Measurements from ENCODE around the gene CHN1. TPM values are rescaled to one million over a fixed set of nuclear protein-coding genes. Genes with fewer than 3 reads are reported as not detected.

Gene CHN1
- total RNA-seq, 1 donor, result 2.3 TPM

DNA sequence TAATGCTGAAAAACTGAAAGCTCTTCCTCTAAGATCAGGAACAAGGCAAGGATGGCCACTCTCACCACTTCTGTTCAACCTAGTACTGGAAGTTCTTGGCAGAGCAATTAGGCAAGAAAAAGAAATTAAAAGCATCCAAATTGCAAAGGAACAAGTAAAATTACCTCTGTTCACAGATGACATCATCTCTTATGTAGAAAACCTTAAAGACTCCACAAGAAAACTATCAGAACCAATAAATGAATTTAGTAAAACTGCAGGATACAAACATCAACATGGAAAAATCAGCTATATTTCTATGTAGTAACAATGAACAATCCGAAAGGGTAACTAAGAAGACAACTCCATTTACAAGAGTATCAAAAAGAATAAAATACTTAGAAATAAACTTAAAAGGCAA lies 112.2 kb downstream of the CHN1 start:
- no peak overlapping the region for H3K4me3 ChIP-seq (ENCODE audit: low read depth, low read length)
- DNase-seq (ENCODE audit: low read depth), result no peak
- TF ChIP-seq CTCF (IDR thresholded peaks at IDR 0.05; ENCODE audit: insufficient read depth, low read length), result no peak

GRCh38 chr2:174892546-174892945 lies 112.6 kb downstream of the CHN1 start:
- no peak for TF ChIP-seq CTCF (IDR thresholded peaks at IDR 0.05; ENCODE audit: insufficient read depth, low read length)
- H3K4me3 ChIP-seq (ENCODE audit: low read depth, low read length), result no peak overlapping the region
- DNase-seq (ENCODE audit: low read depth), result no peak

DNA sequence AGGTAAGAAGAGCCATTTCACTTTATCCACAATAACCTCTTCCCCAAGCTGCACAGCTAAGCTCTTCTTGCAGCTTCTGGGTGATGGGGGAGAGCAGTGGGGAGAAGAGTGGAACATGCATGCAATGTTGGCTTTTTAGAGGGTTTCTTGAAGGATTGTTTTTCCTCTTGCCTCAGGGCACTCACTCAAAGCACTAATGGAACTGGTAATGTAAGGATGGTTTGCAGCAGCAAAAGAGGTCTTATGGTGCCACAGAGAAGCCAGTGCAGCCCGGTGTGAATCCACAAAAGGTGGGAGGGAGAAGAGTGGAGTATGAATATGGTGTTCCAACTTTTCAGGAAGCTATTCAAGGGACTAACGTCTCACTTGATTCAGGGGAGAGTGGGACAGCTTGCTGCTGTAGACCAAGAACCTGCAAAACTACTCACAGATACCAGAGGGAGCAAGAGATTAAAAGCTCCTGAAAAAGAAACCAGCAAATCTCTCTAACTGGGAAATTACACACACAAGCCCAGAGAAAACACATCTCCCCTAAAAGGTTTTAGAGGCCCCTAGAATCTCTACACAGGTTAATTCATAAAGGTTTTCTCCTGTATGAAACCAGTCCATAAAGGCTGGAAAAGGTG lies 116.4 kb downstream of the CHN1 start:
- no peak for TF ChIP-seq CTCF (IDR thresholded peaks at IDR 0.05; ENCODE audit: insufficient read depth, low read length)
- DNase-seq (ENCODE audit: low read depth), result no peak
- H3K4me3 ChIP-seq (ENCODE audit: low read depth, low read length), result no peak overlapping the region

DNA sequence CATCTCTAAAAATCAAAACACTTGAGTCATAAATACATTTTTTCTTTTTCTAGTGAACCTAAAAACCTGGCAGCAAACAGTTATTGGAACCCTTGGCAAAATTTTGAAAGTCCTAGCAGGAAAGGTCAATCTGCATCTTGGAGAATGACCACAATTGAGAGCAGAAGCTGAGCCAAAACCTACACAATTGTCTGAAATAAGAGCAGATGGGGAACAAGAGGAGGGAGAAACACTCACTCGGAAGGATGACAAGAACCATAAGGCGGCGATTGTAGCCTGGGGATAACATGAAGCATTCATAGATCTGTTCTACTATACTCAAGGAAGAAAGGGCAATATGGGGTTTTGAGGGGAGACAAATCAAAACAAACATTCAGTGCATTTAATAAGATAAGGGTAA lies 117.0 kb downstream of the CHN1 start:
- H3K4me3 ChIP-seq (ENCODE audit: low read depth, low read length), result no peak overlapping the region
- TF ChIP-seq CTCF (IDR thresholded peaks at IDR 0.05; ENCODE audit: insufficient read depth, low read length), result no peak
- DNase-seq (ENCODE audit: low read depth), result peak; percentile 70

DNA sequence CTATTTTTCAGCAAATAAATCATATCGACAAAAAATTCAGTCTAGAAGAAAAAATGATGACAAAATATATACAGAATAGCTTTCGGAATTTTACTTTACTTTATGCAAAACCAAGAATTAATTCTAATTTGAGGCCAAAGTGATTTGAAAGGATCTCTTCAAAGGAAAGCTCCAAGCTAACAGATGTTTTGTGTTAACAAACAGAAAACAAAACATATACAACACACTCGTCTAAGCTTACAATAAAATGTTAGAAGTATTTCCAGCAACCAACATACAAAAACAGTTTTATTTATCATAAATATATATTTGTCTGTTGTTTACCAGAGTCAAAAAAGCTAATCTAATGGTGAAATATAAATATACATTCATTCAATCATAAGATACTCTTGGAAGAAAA lies 122.8 kb downstream of the CHN1 start:
- no peak for DNase-seq (ENCODE audit: low read depth)
- no peak overlapping the region for H3K4me3 ChIP-seq (ENCODE audit: low read depth, low read length)
- TF ChIP-seq CTCF (IDR thresholded peaks at IDR 0.05; ENCODE audit: insufficient read depth, low read length), result no peak

- TF ChIP-seq CTCF (IDR thresholded peaks at IDR 0.05; ENCODE audit: insufficient read depth, low read length), result no peak
- no peak overlapping the region for H3K4me3 ChIP-seq (ENCODE audit: low read depth, low read length)
- DNase-seq (ENCODE audit: low read depth), result no peak
These were observed 123.5 kb downstream of the CHN1 start for GRCh38 chr2:174881678-174882077.

- H3K4me3 ChIP-seq (ENCODE audit: low read depth, low read length), result peak overlapping the region; percentile 47
- DNase-seq (ENCODE audit: low read depth), result peak; percentile 57
- no peak for TF ChIP-seq CTCF (IDR thresholded peaks at IDR 0.05; ENCODE audit: insufficient read depth, low read length)
These were observed 126.5 kb downstream of the CHN1 start for GRCh38 chr2:174878537-174879147.
